HG02970 (cell line): ENCODE results near the gene SORCS2.
"Not testable (repeated sequence)": the region's sequence is repeated elsewhere in the genome, so short reads cannot be mapped to it uniquely, and the experiment has no call there.

Experiments
- ATAC-seq: cut with Tn5 transposase; IDR thresholded peaks from one replicate; pipeline ENCODE4 v1.9.1; 2021; ENCODE audit warnings: mild to moderate bottlenecking, moderate library complexity, moderate number of reproducible peaks; ENCODE audit not compliant: unreplicated experiment, low FRiP score

The SORCS2 gene

GRCh38 chr4:7215187-7215586 is 22.8 kb downstream of the SORCS2 start:
- ATAC-seq = not testable (repeated sequence)

DNA sequence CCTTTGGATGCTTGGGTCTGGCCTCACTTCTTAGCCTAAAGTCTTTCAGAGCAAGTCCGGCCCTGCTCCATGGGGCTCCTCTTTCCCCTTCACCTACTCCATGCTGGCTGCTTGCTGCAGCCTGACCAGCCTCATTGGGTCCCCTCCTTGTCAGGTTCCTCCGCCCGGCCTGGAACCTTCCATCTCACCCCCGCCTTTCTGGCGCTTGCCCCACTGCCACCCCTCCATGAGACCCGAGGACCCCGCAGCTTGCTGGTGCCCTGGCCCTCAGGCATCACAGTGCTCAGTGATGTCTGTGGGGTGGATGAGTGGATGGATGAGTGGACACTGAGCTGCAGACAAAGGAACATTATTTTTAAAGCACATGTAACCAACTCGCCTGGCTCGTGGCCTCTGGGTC is 24.7 kb downstream of the SORCS2 start:
- ATAC-seq = no peak

- no peak for ATAC-seq
These were observed 25.4 kb downstream of the SORCS2 start for GRCh38 chr4:7217474-7218321.

DNA sequence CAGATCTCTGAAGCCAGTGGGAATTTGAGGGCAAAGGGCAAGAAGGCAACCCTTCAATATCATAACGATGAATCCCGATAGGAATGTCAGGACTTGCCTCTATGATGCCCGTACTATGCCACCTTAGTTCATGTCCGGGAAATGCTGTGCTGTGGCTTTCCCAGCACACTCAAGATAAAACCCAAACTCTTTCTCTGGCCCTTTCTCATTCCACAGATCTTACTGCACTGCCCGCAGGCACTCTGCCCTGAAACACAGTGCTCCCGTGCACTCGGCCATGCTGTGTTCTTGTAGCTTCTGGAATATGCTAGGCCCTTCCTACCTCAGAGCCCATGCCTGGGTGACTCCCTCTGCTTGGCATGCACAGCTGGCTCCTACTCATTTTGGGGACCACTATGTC is 26.3 kb downstream of the SORCS2 start:
- no peak for ATAC-seq

GRCh38 chr4:7222521-7222920 is 30.2 kb downstream of the SORCS2 start:
- no peak for ATAC-seq

DNA sequence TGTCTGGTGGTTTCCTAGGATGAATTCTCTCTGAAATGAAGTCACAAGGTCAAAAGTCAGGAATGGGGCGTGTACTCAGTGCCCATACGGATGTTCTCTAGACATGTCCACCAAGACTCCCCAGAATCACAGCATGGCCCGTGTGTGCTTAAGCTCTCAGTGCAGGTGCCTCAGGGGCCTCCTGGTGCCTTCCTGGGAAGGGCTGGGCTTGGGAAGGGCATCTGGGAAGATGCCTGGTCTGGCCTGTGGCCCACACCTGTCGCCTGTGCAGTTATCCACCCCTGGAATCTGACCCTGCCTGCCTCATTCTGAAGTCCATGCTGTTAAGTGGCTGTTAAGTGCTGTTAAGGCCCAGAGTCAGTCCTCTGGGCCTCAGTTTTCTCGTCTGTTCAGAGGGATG is 31.2 kb downstream of the SORCS2 start:
- no peak for ATAC-seq

- ATAC-seq = no peak
These were observed 31.7 kb downstream of the SORCS2 start for GRCh38 chr4:7224001-7224400.

DNA sequence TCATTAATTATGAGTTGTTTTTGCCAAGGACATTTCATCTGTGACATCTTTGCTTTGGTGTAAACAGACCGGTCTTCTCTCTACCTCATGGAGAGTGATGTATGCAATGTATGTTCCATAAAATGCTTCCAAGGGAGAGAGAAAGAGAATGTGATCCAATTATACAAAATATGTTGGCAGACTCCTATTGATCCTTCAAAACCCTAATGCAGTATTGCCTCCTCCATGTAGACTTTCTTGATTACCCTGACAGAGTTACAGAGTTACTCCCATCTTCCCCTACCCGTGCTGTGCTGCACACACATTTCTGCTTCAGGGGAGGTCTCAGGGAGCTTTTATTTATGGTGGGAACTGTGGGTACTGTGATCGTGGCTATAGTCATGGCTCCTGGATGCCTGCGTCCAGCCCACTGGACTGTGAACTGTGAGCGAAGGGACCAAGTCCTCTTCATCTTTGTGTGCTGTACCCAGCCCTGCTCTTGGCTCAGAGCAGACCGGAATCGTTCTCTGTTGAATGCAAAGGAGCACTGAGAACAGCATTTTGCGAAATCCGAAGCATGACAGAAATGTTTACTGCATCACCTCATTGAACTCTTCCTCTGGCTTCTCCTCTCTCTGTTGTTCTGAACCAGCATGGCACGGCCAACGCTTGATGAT is 32.7 kb downstream of the SORCS2 start:
- ATAC-seq = no peak

DNA sequence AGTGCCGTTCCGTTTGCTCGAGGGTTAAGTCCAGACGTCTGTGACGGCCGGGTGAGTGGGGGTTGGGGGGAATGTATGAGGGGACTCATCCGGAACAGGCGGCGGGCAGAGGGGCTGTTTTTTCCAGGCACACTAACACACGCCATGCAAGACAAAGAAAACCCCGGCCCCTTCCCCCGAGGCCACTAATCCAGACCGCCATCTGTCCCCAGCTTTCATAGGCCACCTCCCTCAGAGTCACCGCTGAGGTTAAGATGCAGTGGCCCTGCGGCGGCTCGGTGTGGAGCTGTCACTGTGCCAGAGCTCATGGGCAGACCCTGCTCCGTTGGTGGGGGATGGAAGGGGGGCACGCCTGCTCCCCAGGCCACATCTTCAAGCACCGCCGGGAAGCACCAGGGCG is 34.1 kb downstream of the SORCS2 start:
- ATAC-seq = no peak

DNA sequence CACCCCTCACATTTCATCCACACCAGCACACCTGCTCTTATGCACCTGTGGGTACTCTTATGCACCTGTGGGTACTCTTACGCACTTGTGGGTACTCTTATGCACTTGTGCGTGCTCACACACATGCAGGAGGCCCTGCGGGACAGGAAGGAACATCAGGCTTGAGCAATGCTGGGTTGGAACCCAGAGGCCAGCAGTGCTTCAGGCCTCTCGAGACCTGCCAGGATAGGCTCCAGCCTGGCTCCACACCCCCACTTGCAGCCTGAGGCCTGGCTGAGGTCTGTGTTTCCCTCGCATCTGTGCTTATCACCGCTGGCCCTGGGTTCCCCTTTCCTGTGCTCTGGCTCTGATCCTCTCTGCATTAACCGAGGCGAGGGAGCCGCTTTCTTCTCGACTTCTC is 34.7 kb downstream of the SORCS2 start:
- no peak for ATAC-seq

DNA sequence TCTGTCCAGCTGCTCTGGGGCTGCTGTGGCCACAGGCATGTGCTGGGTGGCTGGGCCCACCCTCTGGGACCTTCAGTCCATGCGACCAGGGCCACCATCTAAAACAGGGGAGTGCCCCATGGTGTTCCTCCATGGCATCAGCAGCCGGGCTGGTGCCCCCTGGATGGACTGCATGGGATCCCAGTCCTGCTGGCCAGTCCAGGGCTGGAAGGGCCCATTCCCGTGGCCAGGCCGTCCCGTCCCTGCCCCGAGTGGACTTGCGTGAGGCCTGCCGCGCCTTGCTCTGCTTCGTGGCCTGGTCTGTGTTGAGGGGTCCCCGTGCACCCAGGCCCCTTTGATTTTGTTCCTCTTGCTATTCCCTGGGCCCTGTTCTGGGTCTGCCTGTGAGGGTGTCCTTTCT is 36.4 kb downstream of the SORCS2 start:
- no peak for ATAC-seq

GRCh38 chr4:7232061-7232650 is 39.8 kb downstream of the SORCS2 start:
- ATAC-seq = no peak

DNA sequence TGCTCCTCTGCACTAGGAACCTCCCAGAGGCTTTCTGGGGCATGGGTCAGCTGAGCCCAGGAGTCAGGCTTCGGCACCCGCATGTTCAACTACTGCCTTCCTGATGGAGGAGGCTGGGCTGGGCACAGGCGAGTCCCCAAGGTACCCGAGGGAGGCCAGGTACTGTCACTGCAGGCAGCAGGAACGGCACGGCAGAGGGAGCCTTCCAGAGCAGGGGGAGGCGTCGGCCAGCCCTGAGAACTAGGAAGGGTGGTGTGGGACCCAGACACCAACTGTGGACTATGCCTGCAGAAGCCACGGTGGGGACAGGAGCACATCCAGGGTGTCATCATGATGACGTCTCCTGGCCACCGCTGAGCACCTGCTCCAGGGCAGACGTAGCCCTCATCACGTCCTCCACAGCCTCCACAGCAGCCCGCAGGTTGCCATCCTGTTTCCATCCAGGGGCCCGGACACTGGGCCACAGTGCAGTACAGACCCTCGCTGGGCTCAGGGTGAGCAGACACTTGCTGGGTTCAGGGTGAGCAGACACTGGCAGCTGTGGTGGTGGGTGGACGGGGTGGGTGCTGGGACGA is 40.8 kb downstream of the SORCS2 start:
- no peak for ATAC-seq

DNA sequence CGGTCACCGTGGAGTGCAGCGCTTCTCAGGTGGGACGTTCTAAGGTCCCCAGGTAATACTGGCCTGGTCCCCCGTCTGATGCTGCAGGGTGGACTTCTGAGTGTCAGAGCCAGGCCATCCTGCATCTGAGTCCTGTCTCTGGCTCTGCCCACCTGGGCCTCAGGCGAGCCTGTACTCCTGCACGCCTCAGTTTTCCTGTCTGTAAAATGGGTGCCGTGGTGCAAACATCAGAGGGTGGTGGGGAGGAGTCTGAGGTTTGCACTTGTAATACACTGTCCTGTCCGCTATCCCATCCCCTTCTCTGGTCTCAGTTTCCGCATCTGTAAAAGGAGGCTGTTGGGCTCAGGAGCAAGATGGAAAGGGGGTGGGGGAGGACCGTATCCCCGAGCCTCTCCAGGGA is 41.3 kb downstream of the SORCS2 start:
- no peak for ATAC-seq

- no peak for ATAC-seq
These were observed 42.2 kb downstream of the SORCS2 start for GRCh38 chr4:7234355-7235029.

- ATAC-seq = no peak
These were observed 42.7 kb downstream of the SORCS2 start for GRCh38 chr4:7235030-7235380.

GRCh38 chr4:7236847-7237246 is 44.5 kb downstream of the SORCS2 start:
- no peak for ATAC-seq

DNA sequence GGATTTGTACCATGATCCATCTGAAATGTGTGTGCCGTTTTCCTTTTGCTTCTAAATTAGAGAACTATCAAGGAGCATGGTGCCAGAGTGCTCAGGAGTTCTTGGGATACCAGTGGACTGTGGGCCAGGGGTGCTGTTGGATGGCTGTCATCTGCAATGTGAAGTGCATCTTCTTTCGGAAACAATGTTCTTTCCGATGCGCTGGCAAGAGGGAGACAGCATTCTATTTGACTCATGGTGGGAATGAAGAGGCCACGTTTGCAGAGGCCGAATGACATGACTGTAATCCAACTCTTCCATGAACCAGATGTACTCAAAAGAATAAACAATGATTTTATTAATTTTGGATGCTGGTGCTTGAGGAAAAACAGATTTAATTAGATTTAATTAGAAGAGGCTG is 45.5 kb downstream of the SORCS2 start:
- ATAC-seq = no peak

- ATAC-seq = no peak
These were observed 46.1 kb downstream of the SORCS2 start for GRCh38 chr4:7238300-7238960.

DNA sequence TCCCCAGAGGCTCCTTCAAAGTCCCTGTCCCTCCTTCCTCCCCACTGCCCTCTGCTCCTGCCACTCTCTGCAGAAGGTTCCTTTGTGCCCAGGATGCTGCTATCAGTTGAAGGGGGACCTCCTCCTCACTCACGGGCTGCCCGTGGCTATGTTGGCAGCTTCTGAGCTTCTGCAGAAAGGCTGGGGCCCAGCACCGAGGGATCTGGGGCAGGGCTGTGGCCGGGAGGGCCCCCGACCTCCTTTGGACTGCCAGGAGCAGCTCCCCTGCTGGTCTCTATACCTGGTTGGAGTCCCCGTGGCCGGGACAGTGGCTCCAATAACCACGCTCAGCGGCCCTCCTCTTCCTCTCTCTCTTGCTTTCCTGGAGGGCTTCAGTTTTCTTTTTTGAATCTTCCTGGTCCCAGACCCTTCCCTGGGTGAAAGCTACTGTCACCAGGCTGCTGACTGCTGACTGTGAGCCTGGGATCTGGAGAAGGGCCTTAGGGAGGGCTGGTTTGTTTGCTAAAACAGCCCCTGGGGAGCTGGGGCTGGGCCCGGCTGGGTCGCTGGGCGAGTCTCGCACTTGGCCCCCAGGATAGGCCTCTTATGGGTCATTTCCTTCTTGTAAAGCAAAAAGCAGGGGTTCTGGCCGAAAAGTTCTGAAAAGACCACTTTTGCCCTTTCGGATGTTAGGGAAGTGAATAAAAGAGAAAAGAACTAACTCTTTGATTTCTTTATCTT is 46.9 kb downstream of the SORCS2 start:
- ATAC-seq = no peak
